ENCODE results near the gene NHERF1.

GRCh38 chr17:74729866-74730265, 18.6 kb upstream of the NHERF1 start:
- TF ChIP-seq POLR2AphosphoS5 (IDR thresholded peaks at IDR 0.05; ENCODE audit: low read depth, low read length): no peak
- no peak for TF ChIP-seq POLR2A (IDR thresholded peaks at IDR 0.05; ENCODE audit: low read depth, low read length)

Data from GM12892 (cell line).